ENCODE results near the gene TSPY1.
"Not testable (repeated sequence)": the region's sequence is repeated elsewhere in the genome, so short reads cannot be mapped to it uniquely, and the experiment has no call there.

TSPY1 gene

GRCh38 chrY:9466655-9467054, at the start of gene TSPY1:
Gene TSPY1, plus strand, starts transcription at chrY:9466955. Its CDS starts 46 bp downstream, at chrY:9467001.
- FAIRE-seq; DNase-seq (ENCODE audit: low spot score): not testable (repeated sequence)

GRCh38 chrY:9486967-9487366, 20.2 kb downstream of the TSPY1 start, which contains the start of gene TSPY9:
Gene TSPY9, plus strand, starts transcription at chrY:9487267. Its CDS starts 46 bp downstream, at chrY:9487313.
- FAIRE-seq; DNase-seq (ENCODE audit: low spot score): not testable (repeated sequence)

GRCh38 chrY:9504396-9504795, 37.6 kb downstream of the TSPY1 start:
- DNase-seq (ENCODE audit: low spot score); FAIRE-seq: not testable (repeated sequence)

GRCh38 chrY:9516287-9516686, 49.5 kb downstream of the TSPY1 start:
- DNase-seq (ENCODE audit: low spot score); FAIRE-seq: not testable (repeated sequence)

Measured in RCC 7860 (cell line).